Osteoblast (primary cell): Measurements from ENCODE around the gene ATXN7L2. TPM values are rescaled to one million over a fixed set of nuclear protein-coding genes. Genes with fewer than 3 reads are reported as not detected.

Experiments used
- DNase-seq: peaks from one replicate; pipeline ENCODE4 v3.0.0; 2011; ENCODE audit warnings: low spot score, mixed read lengths; ENCODE audit not compliant: insufficient read length; ENCODE audit errors: missing footprints
- H2AFZ ChIP-seq: 2 replicates; pipeline ENCODE4 v1.6.0; 2011; ENCODE audit warnings: mild to moderate bottlenecking, low read length
- H3K27ac ChIP-seq: 2 replicates; pipeline ENCODE4 v1.5.1; 2011; ENCODE audit warnings: mild to moderate bottlenecking, low read depth, low read length, moderate library complexity
- H3K27me3 ChIP-seq: 2 replicates; pipeline ENCODE4 v1.6.0; 2012; ENCODE audit warnings: mild to moderate bottlenecking, control low read depth, inconsistent platforms, low read length, moderate library complexity; ENCODE audit not compliant: insufficient read depth
- H3K36me3 ChIP-seq: 2 replicates; pipeline ENCODE4 v1.5.1; 2011; ENCODE audit warnings: mild to moderate bottlenecking, low read length, control low read depth, moderate library complexity; ENCODE audit not compliant: insufficient read depth
- H3K4me1 ChIP-seq: 2 replicates; pipeline ENCODE4 v1.5.1; 2011; ENCODE audit warnings: mild to moderate bottlenecking, low read length, control low read depth, moderate library complexity; ENCODE audit not compliant: insufficient read depth
- H3K4me2 ChIP-seq: 2 replicates; pipeline ENCODE4 v1.6.0; 2011; ENCODE audit warnings: mild to moderate bottlenecking, low read length; ENCODE audit not compliant: insufficient read depth
- H3K4me3 ChIP-seq: fragments of 200-600 bp; sonication (generic); 3 replicates; pipeline ENCODE4 v1.5.1; 2012; ENCODE audit warnings: mild to moderate bottlenecking, low read length, inconsistent platforms; ENCODE audit not compliant: insufficient read depth
- H3K79me2 ChIP-seq: 2 replicates; pipeline ENCODE4 v1.6.0; 2012; ENCODE audit warnings: mild to moderate bottlenecking, low read length, control low read depth, inconsistent platforms; ENCODE audit not compliant: insufficient read depth
- H3K9me3 ChIP-seq: 2 replicates; pipeline ENCODE4 v1.5.1; 2011; ENCODE audit warnings: low read depth, low read length, control low read depth
- H4K20me1 ChIP-seq: 2 replicates; pipeline ENCODE4 v1.6.0; 2012; ENCODE audit warnings: mild to moderate bottlenecking, low read length, control low read depth; ENCODE audit not compliant: insufficient read depth
- total RNA-seq: library from RNA; depleted of rRNA; stranded (reverse); fragments of >200 nt; gene quantifications from 2 replicates; pipeline ENCODE4 v1.2.3, GENCODE V29; 2012
- TF ChIP-seq, protein P1 (sequence below): IDR thresholded peaks from 2 replicates; pipeline ENCODE4 v1.5.1; 2011; ENCODE audit warnings: mild to moderate bottlenecking, low read depth, low read length, moderate library complexity; ENCODE audit errors: extremely low read depth

Gene ATXN7L2
- total RNA-seq, 1 donor = 1.8 TPM

DNA sequence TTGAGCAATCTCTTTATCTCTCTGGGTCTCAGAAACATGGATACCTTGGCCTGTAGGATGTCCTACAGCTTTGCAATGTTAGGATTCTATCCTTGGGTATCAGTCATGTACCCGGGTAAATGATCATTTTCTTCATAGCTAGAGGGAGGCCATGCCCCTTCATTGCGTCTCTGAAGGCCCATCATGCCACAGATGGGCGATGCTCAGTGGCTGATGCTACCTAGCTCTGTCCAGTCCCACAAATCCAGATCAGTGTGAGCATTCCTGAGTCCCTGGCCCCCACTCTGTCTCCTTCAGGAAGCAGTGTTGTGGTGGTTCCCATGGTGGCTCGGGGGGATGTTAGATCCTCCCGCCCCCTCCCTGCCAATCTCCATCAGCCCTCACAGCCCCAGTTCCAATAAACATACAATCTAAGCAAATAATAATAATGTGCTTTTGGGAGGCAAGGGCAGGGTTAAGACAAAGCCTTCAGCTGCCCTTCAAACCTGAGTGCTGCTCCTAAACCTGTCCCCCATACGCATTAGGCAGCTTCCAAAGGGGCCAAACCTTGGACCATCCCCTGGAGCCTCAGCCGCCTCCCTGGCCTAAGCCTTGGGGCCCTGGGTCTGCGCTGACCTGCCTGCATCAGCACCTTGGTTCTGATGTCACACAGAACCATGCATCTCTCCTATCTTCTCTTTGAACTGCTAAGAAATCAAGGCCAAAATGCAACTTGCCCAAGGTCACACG lies 55.3 kb downstream of the ATXN7L2 start:
- no peak overlapping the region for H3K27ac ChIP-seq
- H3K27me3 ChIP-seq = no peaks in the 10 kb centered on the region
- TF ChIP-seq, protein P1, sequence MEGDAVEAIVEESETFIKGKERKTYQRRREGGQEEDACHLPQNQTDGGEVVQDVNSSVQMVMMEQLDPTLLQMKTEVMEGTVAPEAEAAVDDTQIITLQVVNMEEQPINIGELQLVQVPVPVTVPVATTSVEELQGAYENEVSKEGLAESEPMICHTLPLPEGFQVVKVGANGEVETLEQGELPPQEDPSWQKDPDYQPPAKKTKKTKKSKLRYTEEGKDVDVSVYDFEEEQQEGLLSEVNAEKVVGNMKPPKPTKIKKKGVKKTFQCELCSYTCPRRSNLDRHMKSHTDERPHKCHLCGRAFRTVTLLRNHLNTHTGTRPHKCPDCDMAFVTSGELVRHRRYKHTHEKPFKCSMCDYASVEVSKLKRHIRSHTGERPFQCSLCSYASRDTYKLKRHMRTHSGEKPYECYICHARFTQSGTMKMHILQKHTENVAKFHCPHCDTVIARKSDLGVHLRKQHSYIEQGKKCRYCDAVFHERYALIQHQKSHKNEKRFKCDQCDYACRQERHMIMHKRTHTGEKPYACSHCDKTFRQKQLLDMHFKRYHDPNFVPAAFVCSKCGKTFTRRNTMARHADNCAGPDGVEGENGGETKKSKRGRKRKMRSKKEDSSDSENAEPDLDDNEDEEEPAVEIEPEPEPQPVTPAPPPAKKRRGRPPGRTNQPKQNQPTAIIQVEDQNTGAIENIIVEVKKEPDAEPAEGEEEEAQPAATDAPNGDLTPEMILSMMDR = no peak
- DNase-seq = peak; percentile 69
- H3K4me1 ChIP-seq = peaks cover 8% of the 10 kb centered on the region
- H3K36me3 ChIP-seq = no peaks in the 10 kb centered on the region
- H4K20me1 ChIP-seq = no peaks in the 10 kb centered on the region
- H3K4me3 ChIP-seq = no peak overlapping the region
- H2AFZ ChIP-seq = no peak overlapping the region
- H3K9me3 ChIP-seq = no peaks in the 10 kb centered on the region
- H3K4me2 ChIP-seq = no peak overlapping the region
- no peaks in the 10 kb centered on the region for H3K79me2 ChIP-seq

DNA sequence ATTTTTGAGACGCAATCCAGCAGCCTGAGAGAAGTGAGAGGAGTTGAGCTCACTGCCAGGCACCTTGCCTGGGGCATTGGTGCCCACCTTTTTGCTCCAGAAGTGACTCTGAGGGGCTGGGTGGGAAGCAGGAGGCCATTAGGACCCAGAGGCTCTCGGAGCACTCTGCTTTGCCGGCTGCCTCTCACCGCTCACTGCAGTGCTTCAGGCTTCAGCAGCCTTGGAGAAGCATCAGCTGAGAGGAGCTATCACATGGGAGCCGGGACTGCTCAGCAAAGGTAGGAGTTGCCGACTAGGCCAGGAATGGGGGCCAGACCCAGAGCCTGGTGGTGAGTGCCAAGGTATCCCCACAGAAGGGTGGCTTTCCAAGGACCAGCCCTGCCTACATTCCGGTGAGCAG lies 56.0 kb downstream of the ATXN7L2 start, which contains the start of gene GPR61:
GPR61 (plus strand) TSS at position 197 of the 400 bp plus-strand sequence. CDS start 3,151 bp downstream, outside the sequence.
- H3K79me2 ChIP-seq = no peaks in the 10 kb centered on the region
- H3K36me3 ChIP-seq = no peaks in the 10 kb centered on the region
- no peak within 1 kb of the TSS for H2AFZ ChIP-seq
- H3K27ac ChIP-seq = no peak within 1 kb of the TSS
- peak; percentile 37 for DNase-seq
- H3K9me3 ChIP-seq = no peaks in the 10 kb centered on the region
- no peaks in the 10 kb centered on the region for H3K27me3 ChIP-seq
- H4K20me1 ChIP-seq = no peaks in the 10 kb centered on the region
- H3K4me1 ChIP-seq = peaks cover 8% of the 10 kb centered on the region
- H3K4me3 ChIP-seq = no peak within 1 kb of the TSS
- H3K4me2 ChIP-seq = no peak within 1 kb of the TSS
- TF ChIP-seq, protein P1 = no peak

DNA sequence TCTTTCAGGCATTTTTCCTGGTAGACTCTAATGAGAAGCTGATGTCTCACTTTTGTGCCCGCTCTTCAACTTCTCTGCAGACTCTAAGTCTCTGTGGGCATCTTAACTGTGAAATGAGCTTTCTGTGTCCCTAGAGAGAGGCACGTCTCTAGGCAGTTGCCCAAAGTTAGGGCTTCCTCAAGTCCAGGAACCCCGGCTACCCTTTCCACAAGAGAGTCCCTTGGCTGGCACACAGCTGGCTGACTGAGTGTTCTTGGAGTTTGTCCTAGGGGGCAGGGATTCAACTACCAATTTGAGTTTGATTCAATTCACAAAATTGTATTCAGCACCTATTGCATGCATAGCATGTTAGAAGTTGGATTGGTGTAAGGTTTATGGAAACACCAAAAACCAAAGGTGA lies 57.4 kb downstream of the ATXN7L2 start:
- Histone ChIP-seq H3K27ac (no peak overlapping the region), H3K4me1 (peaks cover 8% of the 10 kb centered on the region), H3K4me3 (no peak overlapping the region), H4K20me1 (no peaks in the 10 kb centered on the region), H3K4me2 (no peak overlapping the region), H3K27me3 (no peaks in the 10 kb centered on the region), H3K79me2 (no peaks in the 10 kb centered on the region), H3K9me3 (no peaks in the 10 kb centered on the region), H2AFZ (peak overlapping the region; percentile 87), H3K36me3 (no peaks in the 10 kb centered on the region)
- TF ChIP-seq, protein P1 = no peak
- peak; percentile 31 for DNase-seq

Other genes with a start within 250 kb of the ATXN7L2 start
- 1.4 and 1.5 TPM in 2 replicates for gene CELSR2, start 234.4 kb upstream of the ATXN7L2 start, total RNA-seq
- gene PSRC1, start 200.8 kb upstream of the ATXN7L2 start, total RNA-seq = 5.4 and 5.9 TPM in 2 replicates
- not detected in 2 replicates for gene MYBPHL, start 176.9 kb upstream of the ATXN7L2 start, total RNA-seq
- gene SORT1, start 86.0 kb upstream of the ATXN7L2 start, total RNA-seq = 45.1 and 48.5 TPM in 2 replicates
- 41.5 and 45.6 TPM in 2 replicates for gene PSMA5, start 57.5 kb upstream of the ATXN7L2 start, total RNA-seq
- gene SYPL2, start 17.4 kb upstream of the ATXN7L2 start, total RNA-seq = 0.88 and 1.8 TPM in 2 replicates
- gene CYB561D1, start 10.2 kb downstream of the ATXN7L2 start, total RNA-seq = 6.5 and 10.5 TPM in 2 replicates
- gene AMIGO1, start 25.8 kb downstream of the ATXN7L2 start, total RNA-seq = 2.1 and 2.5 TPM in 2 replicates
- not detected in 2 replicates for gene GPR61, start 56.0 kb downstream of the ATXN7L2 start, total RNA-seq
- 14.1 and 15.0 TPM in 2 replicates for gene GNAI3, start 64.7 kb downstream of the ATXN7L2 start, total RNA-seq
- 0.29 and 0.72 TPM in 2 replicates for gene GNAT2, start 135.7 kb downstream of the ATXN7L2 start, total RNA-seq
- 55.4 and 59.4 TPM in 2 replicates for gene AMPD2, start 135.9 kb downstream of the ATXN7L2 start, total RNA-seq
- 9.4 and 13.8 TPM in 2 replicates for gene GSTM4, start 172.2 kb downstream of the ATXN7L2 start, total RNA-seq
- 14.8 and 16.2 TPM in 2 replicates for gene GSTM2, start 184.2 kb downstream of the ATXN7L2 start, total RNA-seq
- gene GSTM1, start 203.9 kb downstream of the ATXN7L2 start, total RNA-seq = not detected in 2 replicates
- gene GSTM5, start 228.3 kb downstream of the ATXN7L2 start, total RNA-seq = 2.1 and 4.3 TPM in 2 replicates